Panc1 (cell line): ENCODE data around the gene GPR26.

Experiments used
- POLR2AphosphoS5 ChIP-seq: IDR thresholded peaks from 2 replicates; pipeline ENCODE4 v1.6.1; 2012; ENCODE audit warnings: mild to moderate bottlenecking, low read depth, low read length, moderate library complexity
- REST ChIP-seq, 2 experiments: IDR thresholded peaks; 2 replicates each; pipeline ENCODE4 v1.6.1; 2011 to 2012; ENCODE audit warnings: low read depth in 2 of 2, control low read depth in 1 of 2, low read length in 1 of 2, mild to moderate bottlenecking in 1 of 2, moderate library complexity in 1 of 2; ENCODE audit not compliant: insufficient read depth in 1 of 2
- SIN3A ChIP-seq: IDR thresholded peaks from 2 replicates; pipeline ENCODE4 v1.6.1; 2012; ENCODE audit warnings: low read depth, mild to moderate bottlenecking, low read length, moderate library complexity, borderline replicate concordance; ENCODE audit not compliant: insufficient read depth
- TCF7L2 ChIP-seq: IDR thresholded peaks from 2 replicates; pipeline ENCODE4 v1.6.1; 2011; ENCODE audit warnings: mild to moderate bottlenecking, low read depth, low read length, inconsistent platforms
- TF ChIP-seq, protein P1 (sequence below): fragments of 450-650 bp; IDR thresholded peaks from 2 replicates; pipeline ENCODE4 v1.5.1; 2017; ENCODE audit warnings: mild to moderate bottlenecking

GRCh38 chr10:123619067-123619855, 46.9 kb upstream of the GPR26 start:
- TF ChIP-seq, protein P1, sequence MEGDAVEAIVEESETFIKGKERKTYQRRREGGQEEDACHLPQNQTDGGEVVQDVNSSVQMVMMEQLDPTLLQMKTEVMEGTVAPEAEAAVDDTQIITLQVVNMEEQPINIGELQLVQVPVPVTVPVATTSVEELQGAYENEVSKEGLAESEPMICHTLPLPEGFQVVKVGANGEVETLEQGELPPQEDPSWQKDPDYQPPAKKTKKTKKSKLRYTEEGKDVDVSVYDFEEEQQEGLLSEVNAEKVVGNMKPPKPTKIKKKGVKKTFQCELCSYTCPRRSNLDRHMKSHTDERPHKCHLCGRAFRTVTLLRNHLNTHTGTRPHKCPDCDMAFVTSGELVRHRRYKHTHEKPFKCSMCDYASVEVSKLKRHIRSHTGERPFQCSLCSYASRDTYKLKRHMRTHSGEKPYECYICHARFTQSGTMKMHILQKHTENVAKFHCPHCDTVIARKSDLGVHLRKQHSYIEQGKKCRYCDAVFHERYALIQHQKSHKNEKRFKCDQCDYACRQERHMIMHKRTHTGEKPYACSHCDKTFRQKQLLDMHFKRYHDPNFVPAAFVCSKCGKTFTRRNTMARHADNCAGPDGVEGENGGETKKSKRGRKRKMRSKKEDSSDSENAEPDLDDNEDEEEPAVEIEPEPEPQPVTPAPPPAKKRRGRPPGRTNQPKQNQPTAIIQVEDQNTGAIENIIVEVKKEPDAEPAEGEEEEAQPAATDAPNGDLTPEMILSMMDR = no peak
- TF ChIP-seq POLR2AphosphoS5 (no peak), REST (IDR thresholded peaks at IDR 0.05; ENCODE audit: insufficient read depth in 1 of 2, low read depth in 2 of 2, low read length in 1 of 2) (no peak), TCF7L2 (no peak), SIN3A (no peak)
